ENCODE results near the gene SMIM45.
"Not testable (repeated sequence)": the region's sequence is repeated elsewhere in the genome, so short reads cannot be mapped to it uniquely, and the experiment has no call there.

Gene SMIM45

DNA sequence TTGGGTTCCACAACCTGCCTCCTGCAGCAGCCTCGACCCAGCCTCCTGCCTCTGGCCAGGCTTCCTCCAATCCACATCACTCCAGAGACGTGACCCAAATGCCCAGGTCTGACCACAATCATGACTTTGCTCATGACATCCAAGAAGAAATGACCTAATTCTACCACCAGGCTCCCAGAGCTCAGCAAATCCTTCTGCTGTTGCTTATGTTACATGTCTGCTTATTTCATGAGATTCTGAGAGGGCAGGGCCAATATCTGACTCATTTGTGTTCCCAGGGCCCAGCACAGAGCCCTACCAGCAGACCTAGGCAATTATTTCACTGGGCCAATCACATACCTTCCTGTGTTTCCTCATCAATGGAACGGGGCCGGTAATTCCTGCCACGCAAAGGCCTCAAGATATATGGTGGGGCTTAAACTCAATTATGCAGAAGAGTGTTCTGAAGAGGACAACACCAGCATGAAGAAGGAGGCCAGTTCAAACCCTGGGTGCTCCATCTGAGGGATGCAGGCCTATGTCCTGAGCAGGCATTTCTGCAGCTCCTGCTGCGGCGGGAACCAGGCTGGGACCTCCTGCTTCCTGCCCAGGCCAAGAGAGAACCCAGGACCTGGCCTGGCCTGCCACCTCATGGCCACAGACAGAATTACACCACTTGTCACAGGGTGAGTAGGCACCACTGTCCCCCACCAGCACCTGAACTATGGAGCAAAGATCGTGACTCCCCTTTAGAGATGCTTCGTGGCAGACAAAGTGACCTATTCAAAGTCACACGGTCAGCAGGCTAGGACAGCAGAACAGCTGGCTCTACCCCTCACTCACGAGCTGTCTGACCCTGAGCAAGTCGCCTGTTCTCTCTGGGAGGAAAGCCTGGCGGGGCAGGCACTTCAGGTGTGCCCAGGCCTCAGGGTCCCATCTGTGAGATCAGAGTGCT lies 10.9 kb upstream of the SMIM45 start:
- peaks cover 78% of the 10 kb centered on the region for H3K36me3 ChIP-seq (ENCODE audit: insufficient read depth, insufficient read length, low read length)
- TF ChIP-seq ZNF274 (IDR thresholded peaks at IDR 0.05; ENCODE audit: low read depth, low read length) (no peak), SUZ12 (IDR thresholded peaks at IDR 0.05; ENCODE audit: extremely low read depth, insufficient read depth, insufficient read length) (no peak), YY1 (IDR thresholded peaks at IDR 0.05; ENCODE audit: insufficient read depth, insufficient read length) (no peak)
- H3K9ac ChIP-seq (ENCODE audit: insufficient read length, low read depth) = peak overlapping the region; percentile 36
- no peaks in the 10 kb centered on the region for H3K4me1 ChIP-seq (ENCODE audit: insufficient read depth, insufficient read length)
- no peak overlapping the region for H3K4me3 ChIP-seq (ENCODE audit: insufficient read length, low read depth)
- no peak for DNase-seq (ENCODE audit: low read depth, low spot score)
- H3K27me3 ChIP-seq (ENCODE audit: insufficient read depth, insufficient read length) = no peaks in the 10 kb centered on the region
- H3K9me3 ChIP-seq (ENCODE audit: insufficient read depth, low read length) = no peaks in the 10 kb centered on the region

DNA sequence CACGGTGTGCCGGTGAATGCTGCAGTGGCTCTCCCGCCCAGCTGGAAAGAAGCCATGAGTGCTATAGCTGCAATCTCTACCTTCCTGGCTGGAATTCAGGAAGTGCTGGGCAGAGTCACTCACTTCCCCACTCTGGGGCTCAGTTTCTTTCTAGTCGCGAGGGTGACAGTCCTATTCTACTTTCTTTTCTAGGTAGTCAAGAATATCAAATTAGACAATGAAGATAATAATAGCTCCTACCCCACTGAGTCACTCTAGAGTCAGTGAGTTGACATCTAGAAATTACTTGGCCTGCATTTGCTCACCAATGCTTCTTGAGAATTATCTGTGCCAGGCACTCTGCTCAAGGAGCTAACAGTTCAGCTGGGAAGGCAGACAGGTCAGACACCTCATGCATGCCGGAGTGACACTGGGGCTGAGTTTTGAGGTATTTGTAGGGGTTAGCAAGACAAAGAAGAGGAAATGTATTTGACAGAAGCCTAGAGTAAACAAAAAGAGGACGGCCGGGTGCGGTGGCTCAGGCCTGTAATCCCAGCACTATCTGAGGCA lies 8.2 kb upstream of the SMIM45 start:
- Histone ChIP-seq H3K4me3 (ENCODE audit: insufficient read length, low read depth) (no peak overlapping the region), H3K9ac (ENCODE audit: insufficient read length, low read depth) (peak overlapping the region; percentile 36), H3K27me3 (ENCODE audit: insufficient read depth, insufficient read length) (no peaks in the 10 kb centered on the region), H3K4me1 (ENCODE audit: insufficient read depth, insufficient read length) (no peaks in the 10 kb centered on the region), H3K9me3 (ENCODE audit: insufficient read depth, low read length) (no peaks in the 10 kb centered on the region), H3K36me3 (ENCODE audit: insufficient read depth, insufficient read length, low read length) (peaks cover 56% of the 10 kb centered on the region)
- no peak for TF ChIP-seq ZNF274 (IDR thresholded peaks at IDR 0.05; ENCODE audit: low read depth, low read length)
- no peak for TF ChIP-seq YY1 (IDR thresholded peaks at IDR 0.05; ENCODE audit: insufficient read depth, insufficient read length)
- TF ChIP-seq SUZ12 (IDR thresholded peaks at IDR 0.05; ENCODE audit: extremely low read depth, insufficient read depth, insufficient read length) = no peak
- no peak for DNase-seq (ENCODE audit: low read depth, low spot score)

DNA sequence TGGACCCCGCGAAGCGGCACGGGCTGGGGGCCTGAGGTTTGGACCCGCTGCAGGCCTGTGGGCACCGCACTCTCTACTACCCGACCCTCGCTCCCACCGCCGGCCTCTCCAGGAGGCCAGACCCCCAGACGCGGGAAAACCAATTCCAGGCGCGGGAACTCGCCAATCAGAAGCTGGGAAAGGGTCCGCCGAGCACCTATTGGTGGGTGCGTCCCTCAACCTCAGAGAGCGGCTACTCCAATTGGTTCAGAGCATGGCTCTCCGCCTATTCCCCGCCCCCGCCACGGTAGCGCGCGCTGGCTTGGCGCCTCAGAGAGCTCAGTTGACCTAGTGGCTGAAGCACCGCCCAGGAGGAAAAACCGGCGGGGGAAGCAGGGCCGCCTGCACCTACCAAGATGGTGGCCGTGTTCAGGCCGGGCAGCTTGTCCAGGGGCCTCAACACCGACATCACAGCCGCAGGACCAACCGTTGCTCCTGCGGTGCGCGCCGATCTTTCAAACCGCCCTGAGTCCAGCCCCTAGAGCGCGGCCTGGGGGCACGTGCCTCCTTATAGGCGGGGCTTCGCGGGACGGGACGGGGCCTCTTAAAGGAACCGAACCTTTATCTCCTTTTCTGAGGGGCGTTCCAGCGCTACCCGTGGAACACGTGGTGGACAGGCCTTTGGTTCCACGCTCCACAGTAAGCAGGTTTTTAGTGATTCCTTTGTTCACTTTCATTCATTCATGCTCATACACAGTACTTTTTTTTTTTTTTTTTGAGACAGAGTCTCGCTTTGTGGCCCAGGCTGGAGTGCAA lies 5.1 kb upstream of the SMIM45 start, which contains the start of gene CENPM:
Gene CENPM (minus strand): TSS at position 524 of the 795 bp plus-strand sequence. CDS start 76 bp downstream, at position 448.
- TF ChIP-seq ZNF274 (IDR thresholded peaks at IDR 0.05; ENCODE audit: low read depth, low read length) (no peak), SUZ12 (IDR thresholded peaks at IDR 0.05; ENCODE audit: extremely low read depth, insufficient read depth, insufficient read length) (no peak), YY1 (IDR thresholded peaks at IDR 0.05; ENCODE audit: insufficient read depth, insufficient read length) (no peak)
- H3K27me3 ChIP-seq (ENCODE audit: insufficient read depth, insufficient read length) = no peaks in the 10 kb centered on the region
- H3K36me3 ChIP-seq (ENCODE audit: insufficient read depth, insufficient read length, low read length) = peaks cover 34% of the 10 kb centered on the region
- H3K4me3 ChIP-seq (ENCODE audit: insufficient read length, low read depth) = peak within 1 kb of the TSS; percentile 85
- peak; percentile 89 for DNase-seq (ENCODE audit: low read depth, low spot score)
- peak within 1 kb of the TSS; percentile 89 for H3K9ac ChIP-seq (ENCODE audit: insufficient read length, low read depth)
- H3K9me3 ChIP-seq (ENCODE audit: insufficient read depth, low read length) = no peaks in the 10 kb centered on the region
- H3K4me1 ChIP-seq (ENCODE audit: insufficient read depth, insufficient read length) = peaks cover 10% of the 10 kb centered on the region

DNA sequence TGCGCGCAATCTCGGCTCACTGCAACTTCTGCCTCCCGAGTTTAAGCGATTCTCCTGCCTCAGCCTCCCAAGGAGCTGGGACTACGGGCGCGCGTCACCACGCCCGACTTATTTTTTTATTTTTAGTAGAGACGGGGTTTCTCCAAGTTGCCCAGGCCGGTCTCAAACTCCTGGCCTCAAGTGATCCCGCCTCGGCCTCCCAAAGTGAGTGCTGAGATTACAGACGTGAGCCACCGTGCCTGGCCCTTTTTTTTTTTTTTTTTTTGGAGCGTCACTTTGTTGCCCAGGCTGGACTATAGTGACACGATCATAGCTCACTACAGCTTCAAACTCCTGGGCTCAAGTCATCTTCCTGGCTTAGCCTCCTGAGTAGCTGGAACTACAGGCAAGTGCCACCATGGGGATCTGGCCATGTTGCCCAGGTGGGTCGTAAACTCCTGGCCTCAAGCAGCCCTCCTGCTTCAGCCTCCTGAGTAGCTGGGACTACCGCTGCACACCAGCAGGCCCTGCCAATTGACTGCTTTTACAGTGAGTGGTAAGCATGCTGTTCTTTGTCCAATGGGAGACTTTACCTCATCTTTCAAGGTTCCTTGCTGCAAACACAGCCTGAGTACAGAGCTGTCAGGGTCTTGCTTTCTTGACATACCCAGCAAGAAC lies 4.4 kb upstream of the SMIM45 start:
- Histone ChIP-seq H3K9ac (ENCODE audit: insufficient read length, low read depth) (peak overlapping the region; percentile 51), H3K4me3 (ENCODE audit: insufficient read length, low read depth) (peak overlapping the region; percentile 85), H3K36me3 (ENCODE audit: insufficient read depth, insufficient read length, low read length) (peaks cover 29% of the 10 kb centered on the region), H3K27me3 (ENCODE audit: insufficient read depth, insufficient read length) (no peaks in the 10 kb centered on the region), H3K4me1 (ENCODE audit: insufficient read depth, insufficient read length) (peaks cover 15% of the 10 kb centered on the region), H3K9me3 (ENCODE audit: insufficient read depth, low read length) (no peaks in the 10 kb centered on the region)
- TF ChIP-seq SUZ12 (IDR thresholded peaks at IDR 0.05; ENCODE audit: extremely low read depth, insufficient read depth, insufficient read length) (no peak), YY1 (IDR thresholded peaks at IDR 0.05; ENCODE audit: insufficient read depth, insufficient read length) (no peak), ZNF274 (IDR thresholded peaks at IDR 0.05; ENCODE audit: low read depth, low read length) (no peak)
- DNase-seq (ENCODE audit: low read depth, low spot score) = no peak

DNA sequence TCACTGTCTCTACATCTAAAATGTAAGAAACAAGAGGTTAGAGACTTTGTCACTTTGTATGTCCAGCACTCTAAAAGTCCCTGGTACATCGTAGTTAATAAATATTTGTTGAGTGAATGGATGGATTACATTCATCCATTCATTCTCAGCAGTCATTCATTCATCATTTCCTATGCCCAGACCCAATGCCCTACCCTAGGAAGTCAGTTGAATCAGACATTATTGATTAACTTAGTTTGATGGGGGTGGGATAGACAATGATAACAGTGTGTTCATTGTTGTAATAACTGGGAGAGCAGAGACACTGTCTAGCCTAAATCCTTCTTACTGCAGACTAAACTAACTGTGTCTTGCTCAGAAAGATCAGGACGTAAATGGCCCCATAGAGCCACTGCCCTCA lies 3.8 kb upstream of the SMIM45 start:
- H3K36me3 ChIP-seq (ENCODE audit: insufficient read depth, insufficient read length, low read length) = peaks cover 24% of the 10 kb centered on the region
- TF ChIP-seq YY1 (IDR thresholded peaks at IDR 0.05; ENCODE audit: insufficient read depth, insufficient read length) (no peak), SUZ12 (IDR thresholded peaks at IDR 0.05; ENCODE audit: extremely low read depth, insufficient read depth, insufficient read length) (no peak), ZNF274 (IDR thresholded peaks at IDR 0.05; ENCODE audit: low read depth, low read length) (no peak)
- no peak overlapping the region for H3K9ac ChIP-seq (ENCODE audit: insufficient read length, low read depth)
- no peaks in the 10 kb centered on the region for H3K9me3 ChIP-seq (ENCODE audit: insufficient read depth, low read length)
- DNase-seq (ENCODE audit: low read depth, low spot score) = no peak
- H3K27me3 ChIP-seq (ENCODE audit: insufficient read depth, insufficient read length) = no peaks in the 10 kb centered on the region
- H3K4me1 ChIP-seq (ENCODE audit: insufficient read depth, insufficient read length) = peaks cover 19% of the 10 kb centered on the region
- no peak overlapping the region for H3K4me3 ChIP-seq (ENCODE audit: insufficient read length, low read depth)

DNA sequence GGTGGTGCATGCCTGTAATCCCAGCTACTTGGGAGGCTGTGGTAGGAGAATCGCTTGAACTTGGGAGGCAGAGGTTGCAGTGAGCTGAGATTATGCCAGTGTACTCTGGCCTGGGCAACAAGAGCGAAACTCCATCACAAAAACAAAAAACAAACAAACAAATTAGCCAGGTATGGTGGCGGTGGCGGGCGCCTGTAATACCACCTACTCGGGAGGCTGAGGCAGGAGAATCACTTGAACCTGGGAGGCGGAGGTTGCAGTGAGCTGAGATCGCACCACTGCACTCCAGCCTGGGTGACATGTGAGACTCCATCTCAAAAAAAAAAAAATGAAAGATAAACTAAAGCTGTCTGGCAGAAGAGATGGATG lies 3.0 kb upstream of the SMIM45 start:
- Histone ChIP-seq H3K36me3 (ENCODE audit: insufficient read depth, insufficient read length, low read length) (peaks cover 16% of the 10 kb centered on the region), H3K4me1 (ENCODE audit: insufficient read depth, insufficient read length) (peaks cover 22% of the 10 kb centered on the region)
- not testable (repeated sequence) for H3K4me3 ChIP-seq (ENCODE audit: insufficient read length, low read depth); H3K9me3 ChIP-seq (ENCODE audit: insufficient read depth, low read length); H3K9ac ChIP-seq (ENCODE audit: insufficient read length, low read depth); H3K27me3 ChIP-seq (ENCODE audit: insufficient read depth, insufficient read length); DNase-seq (ENCODE audit: low read depth, low spot score)

All from NT2/D1 (cell line).